Brain microvascular endothelial cell (primary cell): ENCODE measurements around the gene POLR3K.
"Not testable (repeated sequence)": the region's sequence is repeated elsewhere in the genome, so short reads cannot be mapped to it uniquely, and the experiment has no call there.

Experiments
- DNase-seq: peaks from one replicate; pipeline ENCODE4 v3.0.0-alpha.2; 2020
- H3K27ac ChIP-seq: fragments of 250-450 bp; sonication (Bioruptor Pico); 2 replicates; pipeline ENCODE4 v1.5.1; 2020; ENCODE audit warnings: mild to moderate bottlenecking, moderate library complexity
- H3K27me3 ChIP-seq: fragments of 250-450 bp; sonication (Bioruptor Pico); replicated peaks from 2 replicates; pipeline ENCODE4 v1.5.1; 2020; ENCODE audit warnings: mild to moderate bottlenecking
- H3K36me3 ChIP-seq: fragments of 250-450 bp; sonication (Bioruptor Pico); replicated peaks from 2 replicates; pipeline ENCODE4 v1.5.1; 2020; ENCODE audit warnings: mild to moderate bottlenecking
- H3K4me3 ChIP-seq: 2 replicates; pipeline ENCODE4 v1.5.1; 2011; ENCODE audit warnings: low read depth, mild to moderate bottlenecking, control low read depth, low read length, moderate library complexity
- in situ Hi-C: cut with HindIII; loops from 2 replicates; pipeline ENCODE4 v1.10.0; 2017; ENCODE audit warnings: low sequenced_read_pairs, low pct_ligation_motif_present
- TF ChIP-seq, protein P1 (sequence below): IDR thresholded peaks from 2 replicates; pipeline ENCODE4 v1.5.1; 2011; ENCODE audit warnings: low read depth, mild to moderate bottlenecking, moderate library complexity, low read length, control low read depth, inconsistent platforms; ENCODE audit errors: missing control alignments

Gene POLR3K

DNA sequence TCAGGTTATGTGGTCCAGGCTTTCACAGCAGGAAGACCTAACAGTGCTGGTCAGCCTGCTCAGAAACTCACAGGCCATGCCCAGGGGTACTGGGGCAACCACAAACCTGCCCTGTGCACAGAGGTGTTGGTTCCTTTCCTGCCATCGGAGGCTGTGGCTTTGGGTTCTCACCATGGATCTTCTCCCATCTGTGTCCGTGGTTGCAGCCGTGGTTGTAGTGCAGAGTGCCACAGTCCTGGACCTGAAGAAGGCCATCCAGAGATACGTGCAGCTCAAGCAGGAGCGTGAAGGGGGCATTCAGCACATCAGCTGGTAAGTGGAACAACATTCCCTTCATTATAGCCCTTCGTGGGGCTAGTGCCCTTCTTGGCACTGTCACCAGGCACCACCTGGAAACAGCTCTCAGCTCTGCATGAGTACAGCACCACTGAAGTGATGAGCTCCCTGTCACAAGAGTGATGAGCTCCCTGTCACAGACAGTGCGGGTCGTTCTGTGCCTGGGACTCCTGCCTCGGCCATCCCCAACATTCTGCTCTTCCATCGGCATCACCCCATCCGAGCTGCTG is 2.2 kb upstream of the POLR3K start:
- TF ChIP-seq, protein P1, sequence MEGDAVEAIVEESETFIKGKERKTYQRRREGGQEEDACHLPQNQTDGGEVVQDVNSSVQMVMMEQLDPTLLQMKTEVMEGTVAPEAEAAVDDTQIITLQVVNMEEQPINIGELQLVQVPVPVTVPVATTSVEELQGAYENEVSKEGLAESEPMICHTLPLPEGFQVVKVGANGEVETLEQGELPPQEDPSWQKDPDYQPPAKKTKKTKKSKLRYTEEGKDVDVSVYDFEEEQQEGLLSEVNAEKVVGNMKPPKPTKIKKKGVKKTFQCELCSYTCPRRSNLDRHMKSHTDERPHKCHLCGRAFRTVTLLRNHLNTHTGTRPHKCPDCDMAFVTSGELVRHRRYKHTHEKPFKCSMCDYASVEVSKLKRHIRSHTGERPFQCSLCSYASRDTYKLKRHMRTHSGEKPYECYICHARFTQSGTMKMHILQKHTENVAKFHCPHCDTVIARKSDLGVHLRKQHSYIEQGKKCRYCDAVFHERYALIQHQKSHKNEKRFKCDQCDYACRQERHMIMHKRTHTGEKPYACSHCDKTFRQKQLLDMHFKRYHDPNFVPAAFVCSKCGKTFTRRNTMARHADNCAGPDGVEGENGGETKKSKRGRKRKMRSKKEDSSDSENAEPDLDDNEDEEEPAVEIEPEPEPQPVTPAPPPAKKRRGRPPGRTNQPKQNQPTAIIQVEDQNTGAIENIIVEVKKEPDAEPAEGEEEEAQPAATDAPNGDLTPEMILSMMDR: no peak
- Histone ChIP-seq H3K27ac (no peak overlapping the region), H3K36me3 (peaks cover 53% of the 10 kb centered on the region), H3K27me3 (no peaks in the 10 kb centered on the region), H3K4me3 (no peak overlapping the region)
- in situ Hi-C loops: no loop called here
- no peak for DNase-seq

DNA sequence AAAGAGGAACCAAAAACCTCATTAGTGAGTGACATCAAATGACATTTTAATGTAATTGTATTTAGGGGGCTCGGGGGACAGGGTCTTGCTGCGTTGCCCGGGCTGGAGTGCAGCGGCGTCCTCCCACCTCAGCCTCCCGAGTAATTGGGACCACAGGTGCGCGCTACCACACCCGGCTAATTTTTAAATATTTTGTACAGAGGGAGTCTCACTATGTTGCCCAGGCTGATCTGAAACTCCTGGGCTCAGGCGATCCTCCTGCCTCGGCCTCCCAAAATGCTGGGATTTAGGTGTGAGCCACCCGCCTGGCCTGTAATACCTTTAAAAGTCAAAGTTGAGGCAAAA is 801 bp upstream of the POLR3K start:
- H3K27ac ChIP-seq: no peak overlapping the region
- in situ Hi-C loops: no loop called here
- DNase-seq: no peak

DNA sequence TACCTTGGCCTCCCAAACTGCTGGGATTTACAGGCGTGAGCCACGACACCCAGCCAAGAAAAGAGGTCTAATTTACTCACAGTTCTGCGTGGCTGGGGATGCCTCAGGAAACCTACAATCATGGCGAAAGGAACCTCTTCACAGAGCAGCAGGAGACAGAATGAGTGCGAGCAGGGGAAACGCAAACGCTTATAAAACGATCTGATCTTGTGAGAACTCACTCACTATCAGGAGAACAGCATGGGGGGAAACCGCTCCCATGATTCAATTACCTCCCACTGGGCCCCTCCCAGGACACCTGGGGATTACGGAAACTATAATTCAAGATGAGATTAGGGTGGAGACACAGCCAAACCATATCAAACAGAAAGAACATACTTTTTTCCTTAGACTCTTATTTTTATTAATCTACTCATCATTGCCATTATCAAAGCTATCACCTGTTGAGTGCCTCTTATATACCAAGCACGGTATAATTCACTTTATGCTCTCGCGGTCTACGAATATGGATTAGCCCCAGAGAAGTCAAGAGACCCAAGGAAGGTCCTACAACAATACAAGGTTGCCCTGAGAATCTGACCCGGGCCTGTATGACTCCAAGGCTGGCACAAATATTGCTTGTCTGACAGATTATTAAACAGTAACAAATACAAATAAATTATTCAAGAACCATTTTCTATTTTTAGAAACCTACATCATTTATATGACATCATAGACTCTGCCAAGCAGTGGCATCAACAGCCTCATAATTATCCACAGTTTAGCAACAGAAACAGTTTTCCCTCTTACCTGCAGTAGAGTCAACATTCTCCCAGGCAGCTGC is 2.4 kb downstream of the POLR3K start:
- TF ChIP-seq, protein P1: no peak
- H3K27ac ChIP-seq: no peak overlapping the region
- DNase-seq: no peak
- H3K36me3 ChIP-seq: peaks cover 24% of the 10 kb centered on the region
- in situ Hi-C loops: no loop called here
- H3K4me3 ChIP-seq: no peak overlapping the region
- H3K27me3 ChIP-seq: no peaks in the 10 kb centered on the region

More for the DNA sequence above, 801 bp upstream of the POLR3K start:
- no peaks in the 10 kb centered on the region for H3K27me3 ChIP-seq
- H3K4me3 ChIP-seq: peak overlapping the region; percentile 83
- peaks cover 46% of the 10 kb centered on the region for H3K36me3 ChIP-seq
- TF ChIP-seq, protein P1: no peak

DNA sequence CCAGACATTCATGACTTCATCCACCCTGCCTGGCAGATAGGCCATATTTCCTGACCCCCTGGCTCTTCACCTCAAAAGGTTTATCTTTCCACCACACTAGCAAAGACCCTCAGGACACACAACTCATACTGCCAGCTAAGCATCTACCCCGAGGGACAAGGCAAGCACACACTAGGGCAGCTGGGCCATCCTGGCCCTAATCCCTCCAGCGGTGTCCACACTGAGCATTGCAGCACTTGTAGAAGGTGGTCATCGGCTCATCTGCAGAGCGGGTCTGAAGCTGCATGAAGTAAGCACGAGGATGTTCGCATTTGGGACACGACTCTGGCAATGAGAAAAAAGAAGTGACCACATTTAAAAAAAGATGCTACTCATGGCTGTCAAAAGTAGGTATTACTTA is 6.2 kb downstream of the POLR3K start:
- Histone ChIP-seq H3K4me3 (no peak overlapping the region), H3K27ac (no peak overlapping the region), H3K36me3 (peaks cover 23% of the 10 kb centered on the region), H3K27me3 (no peaks in the 10 kb centered on the region)
- no peak for DNase-seq
- in situ Hi-C loops: no loop called here
- TF ChIP-seq, protein P1: no peak

DNA sequence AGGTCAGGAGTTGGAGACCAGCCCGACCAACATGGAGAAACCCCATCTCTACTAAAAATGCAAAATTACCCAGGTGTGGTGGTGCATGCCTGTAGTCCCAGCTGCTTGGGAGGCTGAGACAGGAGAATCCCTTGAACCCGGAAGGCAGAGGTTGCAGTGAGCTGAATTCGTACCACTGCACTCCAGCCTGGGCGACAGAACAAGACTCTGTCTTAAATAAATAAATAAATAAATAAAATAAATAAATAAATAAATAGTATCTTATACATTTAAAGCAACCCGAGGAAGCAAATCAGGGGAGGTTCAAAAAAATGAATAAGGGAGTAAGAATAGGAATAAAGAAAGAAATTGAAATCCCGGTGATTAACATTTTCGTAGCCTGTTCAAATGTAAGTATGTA is 6.9 kb downstream of the POLR3K start:
- H3K36me3 ChIP-seq: peaks cover 23% of the 10 kb centered on the region
- in situ Hi-C loops, H3K27me3 ChIP-seq, H3K27ac ChIP-seq, H3K4me3 ChIP-seq, DNase-seq: not testable (repeated sequence)

DNA sequence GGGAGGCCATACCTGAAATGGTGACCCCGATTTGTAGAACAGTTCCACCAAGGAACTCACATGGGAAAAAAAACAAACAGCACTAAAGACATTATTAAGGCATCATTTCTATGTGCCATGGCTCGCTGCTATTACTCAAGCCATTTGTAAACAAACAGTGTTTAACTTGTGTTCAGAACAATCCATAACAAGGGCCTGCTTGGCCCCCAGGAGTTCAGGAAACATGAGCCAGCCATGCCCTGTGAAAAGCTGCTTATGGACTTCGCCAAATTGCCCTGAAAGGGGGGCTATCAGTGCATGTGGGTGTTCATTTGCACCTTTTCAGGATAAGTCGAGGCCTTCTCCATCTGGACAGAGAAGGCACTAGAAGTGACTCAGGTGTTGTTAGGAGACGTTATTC is 8.0 kb downstream of the POLR3K start:
- no peak overlapping the region for H3K4me3 ChIP-seq
- TF ChIP-seq, protein P1: no peak
- no peak for DNase-seq
- in situ Hi-C loops: no loop called here
- no peaks in the 10 kb centered on the region for H3K27me3 ChIP-seq
- H3K27ac ChIP-seq: no peak overlapping the region
- peaks cover 20% of the 10 kb centered on the region for H3K36me3 ChIP-seq
